ENCODE measurements around the gene PEPD. TPM values are rescaled to one million over a fixed set of nuclear protein-coding genes. Genes with fewer than 3 reads are reported as not detected.

Gene PEPD
- total and polyA plus RNA-seq, 4 donors = 37.3 to 211 (median 117) TPM

- Histone ChIP-seq H3K9me3 (ENCODE audit: control insufficient read depth in 4 of 4, low read length in 3 of 4) (no peaks in the 10 kb centered on the region), H3K4me1 (ENCODE audit: control insufficient read depth in 4 of 4, insufficient read depth in 4 of 4, low read length in 3 of 4) (peaks cover 0 to 7% (median 3%) of the 10 kb centered on the region in 4 donors), H3K27ac (ENCODE audit: low read depth in 1 of 2, low read length in 2 of 2) (no peak overlapping the region), H3K9ac (ENCODE audit: low read depth in 1 of 2, low read length in 2 of 2) (no peak overlapping the region), H3K4me3 (ENCODE audit: low read depth in 1 of 3, low read length in 3 of 3) (no peak overlapping the region), H3K27me3 (ENCODE audit: control insufficient read depth in 4 of 4, insufficient read depth in 4 of 4, low read length in 3 of 4) (no peaks in the 10 kb centered on the region), H3K36me3 (ENCODE audit: control insufficient read depth in 4 of 4, insufficient read depth in 3 of 4, low read depth in 1 of 4, low read length in 3 of 4) (peaks cover 7 to 12% (median 9%) of the 10 kb centered on the region in 4 donors)
- WGBS = 90% methylated on average over 12 of the region's 12 CpGs
- TF ChIP-seq NR2F2 (IDR thresholded peaks at IDR 0.05) (no peak), HNF4A (conservative IDR thresholded peaks at IDR 0.05) (no peak)
- DNase-seq (ENCODE audit: low spot score) = no peak
Measured at GRCh38 chr19:33444562-33445441, 76.8 kb downstream of the PEPD start.

DNA sequence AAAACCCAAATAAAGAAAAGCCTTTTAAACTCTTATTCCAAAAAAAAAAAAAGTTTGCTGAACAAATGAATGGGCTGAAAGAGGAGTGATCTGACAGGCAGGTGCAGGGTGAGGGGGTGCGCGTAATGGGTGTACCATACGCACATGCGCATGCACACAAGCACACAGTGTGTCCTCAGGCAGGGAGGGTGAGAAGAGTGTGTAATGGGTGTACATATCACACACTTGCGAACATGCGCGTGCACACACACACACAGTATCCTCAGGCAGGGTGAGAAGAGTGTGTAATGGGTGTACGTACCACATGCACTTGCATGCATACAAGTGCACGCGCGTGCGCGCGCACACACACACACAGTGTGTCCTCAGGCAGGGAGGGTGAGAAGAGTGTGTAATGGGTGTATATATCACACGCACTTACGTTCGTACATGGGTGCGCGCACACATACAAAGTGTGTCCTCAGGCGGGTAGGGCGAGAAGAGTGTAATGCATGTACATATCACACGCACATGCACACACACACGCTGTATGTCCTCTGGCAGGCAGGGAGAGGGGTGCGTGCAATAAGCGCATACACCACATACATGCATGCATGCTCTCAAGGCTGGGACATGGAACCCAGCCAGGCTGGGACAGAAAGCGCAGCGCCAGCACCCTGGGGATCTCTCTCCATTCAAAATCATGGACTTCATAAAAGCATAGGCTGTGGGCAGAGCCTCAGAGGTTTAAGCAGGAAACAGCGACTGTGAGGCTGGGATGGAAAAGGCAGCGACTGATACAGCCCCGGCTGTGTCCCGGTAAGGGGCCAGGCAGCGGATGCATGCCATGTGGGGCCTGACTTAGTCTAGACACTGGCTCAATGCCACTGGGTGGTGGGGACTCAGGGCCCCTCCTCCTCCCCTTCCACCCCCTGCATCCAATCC, 77.7 kb downstream of the PEPD start:
- H3K4me3 ChIP-seq (ENCODE audit: low read depth in 1 of 3, low read length in 3 of 3) = no peak overlapping the region
- H3K4me1 ChIP-seq (ENCODE audit: control insufficient read depth in 4 of 4, insufficient read depth in 4 of 4, low read length in 3 of 4) = peaks cover 0 to 13% (median 5%) of the 10 kb centered on the region in 4 donors
- H3K27ac ChIP-seq (ENCODE audit: low read depth in 1 of 2, low read length in 2 of 2) = no peak overlapping the region
- TF ChIP-seq ZBTB33 (IDR thresholded peaks at IDR 0.05) (no peak), RAD21 (IDR thresholded peaks at IDR 0.05) (no peak), RXRA (IDR thresholded peaks at IDR 0.05) (no peak), YY1 (IDR thresholded peaks at IDR 0.05) (no peak), GABPA (IDR thresholded peaks at IDR 0.05 in 1 of 2, conservative IDR thresholded peaks at IDR 0.05 in 1 of 2) (no peak), FOXA1 (IDR thresholded peaks at IDR 0.05) (no peak), TAF1 (conservative IDR thresholded peaks at IDR 0.05) (no peak), NR2F2 (IDR thresholded peaks at IDR 0.05) (no peak)
- TF ChIP-seq, protein P1, sequence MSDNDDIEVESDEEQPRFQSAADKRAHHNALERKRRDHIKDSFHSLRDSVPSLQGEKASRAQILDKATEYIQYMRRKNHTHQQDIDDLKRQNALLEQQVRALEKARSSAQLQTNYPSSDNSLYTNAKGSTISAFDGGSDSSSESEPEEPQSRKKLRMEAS (IDR thresholded peaks at IDR 0.05) = no peak
- DNase-seq (ENCODE audit: low spot score) = no peak
- H3K9ac ChIP-seq (ENCODE audit: low read depth in 1 of 2, low read length in 2 of 2) = no peak overlapping the region
- 93% methylated on average over 32 of the region's 32 CpGs for WGBS
- no peaks in the 10 kb centered on the region for H3K27me3 ChIP-seq (ENCODE audit: control insufficient read depth in 4 of 4, insufficient read depth in 4 of 4, low read length in 3 of 4)
- peaks cover 6 to 7% (median 7%) of the 10 kb centered on the region in 4 donors for H3K36me3 ChIP-seq (ENCODE audit: control insufficient read depth in 4 of 4, insufficient read depth in 3 of 4, low read depth in 1 of 4, low read length in 3 of 4)
- H3K9me3 ChIP-seq (ENCODE audit: control insufficient read depth in 4 of 4, low read length in 3 of 4) = no peaks in the 10 kb centered on the region

- Histone ChIP-seq H3K36me3 (ENCODE audit: control insufficient read depth in 4 of 4, insufficient read depth in 3 of 4, low read depth in 1 of 4, low read length in 3 of 4) (peaks cover 6 to 7% (median 7%) of the 10 kb centered on the region in 4 donors), H3K9me3 (ENCODE audit: control insufficient read depth in 4 of 4, low read length in 3 of 4) (no peaks in the 10 kb centered on the region), H3K4me1 (ENCODE audit: control insufficient read depth in 4 of 4, insufficient read depth in 4 of 4, low read length in 3 of 4) (peaks cover 3 to 23% (median 12%) of the 10 kb centered on the region in 4 donors), H3K27me3 (ENCODE audit: control insufficient read depth in 4 of 4, insufficient read depth in 4 of 4, low read length in 3 of 4) (no peaks in the 10 kb centered on the region), H3K27ac (ENCODE audit: low read depth in 1 of 2, low read length in 2 of 2) (no peak overlapping the region), H3K9ac (ENCODE audit: low read depth in 1 of 2, low read length in 2 of 2) (no peak overlapping the region), H3K4me3 (ENCODE audit: low read depth in 1 of 3, low read length in 3 of 3) (no peak overlapping the region)
- no peak for DNase-seq (ENCODE audit: low spot score)
- 96% methylated on average over 9 of the region's 9 CpGs for WGBS
- TF ChIP-seq TAF1 (conservative IDR thresholded peaks at IDR 0.05) (no peak), JUND (IDR thresholded peaks at IDR 0.05) (no peak), FOXA1 (IDR thresholded peaks at IDR 0.05) (no peak), NR2F2 (IDR thresholded peaks at IDR 0.05) (no peak), EGR1 (IDR thresholded peaks at IDR 0.05; ENCODE audit: low read depth in 2 of 2) (no peak), CTCF (IDR thresholded peaks at IDR 0.05; ENCODE audit: low read depth, low read length, missing input control) (no peak)
- TF ChIP-seq, protein P2, sequence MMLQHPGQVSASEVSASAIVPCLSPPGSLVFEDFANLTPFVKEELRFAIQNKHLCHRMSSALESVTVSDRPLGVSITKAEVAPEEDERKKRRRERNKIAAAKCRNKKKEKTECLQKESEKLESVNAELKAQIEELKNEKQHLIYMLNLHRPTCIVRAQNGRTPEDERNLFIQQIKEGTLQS (IDR thresholded peaks at IDR 0.05) = no peak
- TF ChIP-seq, protein P3, sequence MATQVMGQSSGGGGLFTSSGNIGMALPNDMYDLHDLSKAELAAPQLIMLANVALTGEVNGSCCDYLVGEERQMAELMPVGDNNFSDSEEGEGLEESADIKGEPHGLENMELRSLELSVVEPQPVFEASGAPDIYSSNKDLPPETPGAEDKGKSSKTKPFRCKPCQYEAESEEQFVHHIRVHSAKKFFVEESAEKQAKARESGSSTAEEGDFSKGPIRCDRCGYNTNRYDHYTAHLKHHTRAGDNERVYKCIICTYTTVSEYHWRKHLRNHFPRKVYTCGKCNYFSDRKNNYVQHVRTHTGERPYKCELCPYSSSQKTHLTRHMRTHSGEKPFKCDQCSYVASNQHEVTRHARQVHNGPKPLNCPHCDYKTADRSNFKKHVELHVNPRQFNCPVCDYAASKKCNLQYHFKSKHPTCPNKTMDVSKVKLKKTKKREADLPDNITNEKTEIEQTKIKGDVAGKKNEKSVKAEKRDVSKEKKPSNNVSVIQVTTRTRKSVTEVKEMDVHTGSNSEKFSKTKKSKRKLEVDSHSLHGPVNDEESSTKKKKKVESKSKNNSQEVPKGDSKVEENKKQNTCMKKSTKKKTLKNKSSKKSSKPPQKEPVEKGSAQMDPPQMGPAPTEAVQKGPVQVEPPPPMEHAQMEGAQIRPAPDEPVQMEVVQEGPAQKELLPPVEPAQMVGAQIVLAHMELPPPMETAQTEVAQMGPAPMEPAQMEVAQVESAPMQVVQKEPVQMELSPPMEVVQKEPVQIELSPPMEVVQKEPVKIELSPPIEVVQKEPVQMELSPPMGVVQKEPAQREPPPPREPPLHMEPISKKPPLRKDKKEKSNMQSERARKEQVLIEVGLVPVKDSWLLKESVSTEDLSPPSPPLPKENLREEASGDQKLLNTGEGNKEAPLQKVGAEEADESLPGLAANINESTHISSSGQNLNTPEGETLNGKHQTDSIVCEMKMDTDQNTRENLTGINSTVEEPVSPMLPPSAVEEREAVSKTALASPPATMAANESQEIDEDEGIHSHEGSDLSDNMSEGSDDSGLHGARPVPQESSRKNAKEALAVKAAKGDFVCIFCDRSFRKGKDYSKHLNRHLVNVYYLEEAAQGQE (IDR thresholded peaks at IDR 0.05) = no peak
Measured at GRCh38 chr19:33442706-33443105, 78.9 kb downstream of the PEPD start.

Data from liver (tissue), 9 donors.